Measurements from ENCODE around the gene SIMC1.
"Not testable (repeated sequence)": the region's sequence is repeated elsewhere in the genome, so short reads cannot be mapped to it uniquely, and the experiment has no call there.

GRCh38 chr5:176193636-176194035, 44.6 kb upstream of the SIMC1 start:
- TF ChIP-seq CTCF (IDR thresholded peaks at IDR 0.05; ENCODE audit: insufficient read depth, low read length, poor library complexity, severe bottlenecking); EZH2phosphoT487 (conservative IDR thresholded peaks at IDR 0.05; ENCODE audit: low read length): not testable (repeated sequence)
